ENCODE data around the gene ABHD17C.

Gene ABHD17C

DNA sequence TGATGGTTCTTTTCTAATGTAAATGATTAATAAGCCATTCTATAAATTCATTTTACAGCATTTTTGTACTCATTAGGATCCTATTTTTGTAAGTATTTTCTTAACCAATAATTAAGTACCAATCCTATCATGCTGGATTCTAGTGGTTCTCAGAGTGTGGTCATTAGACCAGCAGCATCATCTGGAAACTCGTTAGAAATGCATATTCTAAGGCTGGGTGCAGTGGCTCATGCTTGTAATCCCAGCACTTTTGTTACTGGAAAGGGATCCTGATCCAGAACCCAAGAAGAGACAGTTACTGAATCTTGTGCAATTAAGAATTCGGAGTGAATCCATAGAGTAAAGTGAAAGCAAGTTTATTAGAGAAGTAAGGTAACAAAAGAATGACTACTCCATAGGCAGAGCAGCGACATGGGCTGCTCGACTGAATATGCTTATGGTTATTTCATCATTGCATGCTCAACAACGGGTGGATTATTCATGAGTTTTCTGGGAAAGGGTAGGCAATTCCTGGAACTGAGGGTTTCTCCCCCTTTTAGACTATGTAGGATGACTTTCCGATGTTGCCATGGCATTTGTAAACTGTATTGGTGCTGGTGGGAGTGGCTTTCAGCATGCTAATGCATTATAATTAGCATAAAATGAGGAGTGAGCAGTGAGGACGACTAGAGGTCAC lies 74.2 kb downstream of the ABHD17C start:
- no peak for DNase-seq

DNA sequence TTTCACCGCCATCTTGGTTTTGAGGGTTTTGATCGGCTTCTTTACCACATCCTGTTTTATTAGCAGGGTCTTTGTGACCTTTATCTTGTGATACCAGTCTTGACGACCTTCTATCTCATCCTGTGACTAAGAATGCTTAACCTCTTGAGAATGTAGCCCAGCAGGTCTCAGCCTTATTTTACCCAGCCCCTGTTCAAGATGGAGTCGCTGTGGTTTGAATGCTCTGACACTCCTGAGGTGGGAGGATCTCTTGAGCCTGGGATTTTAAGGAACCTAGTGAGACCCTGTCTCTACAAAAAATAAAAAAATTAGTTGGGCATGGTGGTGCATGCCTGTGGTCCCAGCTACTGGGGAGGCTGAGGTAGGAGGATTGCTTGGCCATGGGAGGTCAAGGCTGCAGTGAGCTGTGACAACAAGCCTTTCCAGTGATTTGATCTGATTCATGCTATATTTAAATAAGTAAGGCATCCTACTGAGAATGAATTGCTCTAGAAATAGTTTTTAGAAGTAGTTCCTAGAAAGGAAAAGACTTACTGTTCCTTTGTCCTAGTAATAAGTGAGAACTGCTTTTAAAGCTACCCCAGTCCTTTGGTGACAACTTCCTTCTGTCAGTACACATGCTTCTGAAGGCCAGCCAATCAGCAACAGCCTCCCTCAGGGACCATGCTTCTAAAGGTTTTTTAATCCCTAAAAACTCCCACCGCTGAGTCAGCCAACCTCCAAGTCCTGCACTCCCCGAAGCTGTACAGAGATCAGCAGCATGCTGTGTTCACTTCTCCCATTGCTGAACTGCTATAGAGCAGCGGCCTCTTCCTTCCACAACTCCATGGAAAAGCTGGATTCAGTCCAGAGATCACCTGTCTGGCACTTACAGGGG lies 75.0 kb downstream of the ABHD17C start:
- DNase-seq, result no peak

DNA sequence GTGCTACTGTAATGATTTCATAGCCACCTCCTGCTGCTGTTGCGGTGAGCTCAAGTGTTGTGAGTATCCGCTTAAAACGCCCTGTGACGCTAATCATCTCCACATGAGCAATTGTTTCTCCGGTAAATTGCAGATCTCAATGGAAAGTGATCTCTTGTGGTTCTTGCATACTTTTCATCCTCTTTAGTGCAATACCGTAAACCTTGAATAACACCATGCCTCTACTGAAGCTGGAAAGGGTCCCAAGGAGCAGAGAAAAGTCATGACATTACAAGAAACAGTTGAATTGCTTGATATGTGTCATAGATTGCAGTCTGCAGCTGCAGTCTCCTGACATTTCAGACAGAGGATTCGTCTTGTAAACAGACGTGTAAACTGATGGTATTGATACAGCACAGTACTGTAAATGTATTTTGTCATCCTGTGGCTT lies 78.0 kb downstream of the ABHD17C start:
- DNase-seq, result no peak

DNA sequence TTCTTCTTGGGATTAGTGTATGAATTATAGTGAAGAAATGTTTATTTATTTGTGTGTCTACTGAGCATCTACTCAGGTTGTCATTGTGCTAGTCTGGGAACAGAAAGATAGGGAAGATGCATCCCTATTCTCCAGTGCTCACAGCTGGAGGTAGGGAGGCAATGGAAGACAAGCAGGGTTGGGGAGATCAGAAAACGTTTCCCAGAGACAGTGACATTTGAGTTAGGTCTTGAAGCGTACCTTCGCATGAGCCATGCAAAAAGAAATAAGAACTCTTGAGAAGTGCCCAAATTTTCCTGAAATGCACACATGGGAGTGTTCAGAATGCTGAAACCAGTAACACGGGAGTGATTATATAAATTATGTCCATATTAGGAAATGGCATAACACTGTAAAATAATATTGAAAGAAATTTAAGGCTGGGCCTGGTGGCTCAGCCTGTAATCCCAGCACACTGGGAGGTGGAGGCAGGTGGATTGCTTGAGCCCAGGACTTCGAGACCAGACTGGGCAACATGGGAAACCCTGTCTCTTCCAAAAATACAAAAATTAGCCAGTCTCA lies 78.8 kb downstream of the ABHD17C start:
- no peak for DNase-seq

DNA sequence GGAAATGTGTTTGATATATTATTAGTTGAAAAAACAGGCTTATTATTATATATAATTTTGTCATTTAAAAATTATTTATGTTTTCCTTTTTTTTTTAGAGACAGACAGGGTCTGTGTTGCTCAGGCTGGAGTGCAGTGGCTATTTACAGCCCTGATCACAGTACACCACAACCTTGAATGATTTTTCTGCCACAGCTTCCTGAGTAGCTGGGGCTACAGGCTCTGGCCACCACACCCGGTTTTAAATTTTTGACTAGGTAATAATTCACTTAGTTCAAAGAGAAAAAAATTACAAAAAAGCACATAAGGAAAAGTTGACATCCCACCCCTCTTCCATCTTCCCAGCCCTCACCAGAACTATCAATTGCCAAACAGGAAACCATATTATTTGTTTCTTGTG lies 79.4 kb downstream of the ABHD17C start:
- DNase-seq, result no peak

DNA sequence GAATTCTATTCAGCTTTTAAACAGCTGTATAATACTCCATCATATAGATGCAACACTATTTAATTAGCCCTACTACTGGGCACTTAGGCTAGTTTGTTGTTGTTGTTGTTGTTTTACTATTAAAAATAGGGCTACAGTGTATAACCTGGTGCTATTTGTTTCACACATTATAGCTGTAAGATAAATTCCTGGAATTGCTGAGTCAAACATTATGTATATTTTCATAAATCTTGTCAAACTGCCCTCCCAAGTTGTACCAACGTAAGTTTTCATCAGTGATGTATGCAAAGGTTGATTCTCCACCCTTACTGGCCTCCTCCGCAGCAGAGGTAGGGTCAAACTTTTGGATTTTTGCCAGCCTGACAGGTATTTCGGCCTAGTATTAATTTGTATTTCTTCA lies 80.2 kb downstream of the ABHD17C start:
- no peak for DNase-seq

DNA sequence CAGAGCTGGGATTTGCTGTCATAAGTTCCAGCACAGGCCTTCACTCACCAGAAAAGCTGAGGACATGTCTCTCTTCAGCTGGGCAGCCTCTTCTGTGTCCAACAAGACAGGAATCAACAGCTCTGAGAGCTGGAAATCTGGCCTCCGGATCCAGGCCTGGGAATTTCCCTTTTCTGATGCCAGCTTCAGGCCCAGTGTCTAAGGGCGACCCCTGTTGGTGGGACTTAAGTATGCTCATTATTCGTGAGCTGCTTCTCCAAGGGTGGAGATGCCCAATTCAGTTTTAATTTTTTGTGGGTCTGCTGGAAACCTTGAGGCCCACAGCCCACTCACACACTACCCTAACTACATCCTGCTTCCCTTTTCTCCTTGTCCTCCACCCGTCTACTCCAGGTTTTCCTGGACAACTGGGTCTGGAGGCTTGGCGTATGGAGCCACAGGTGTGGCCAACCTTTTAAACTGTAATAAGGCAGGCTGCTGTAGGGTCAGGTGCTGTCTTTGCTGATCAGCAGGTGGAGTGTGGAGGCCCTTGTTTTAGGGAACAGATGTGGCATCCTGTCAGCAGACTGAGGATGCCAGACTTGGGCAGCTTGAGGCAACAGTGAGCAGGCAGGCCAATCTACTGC lies 81.4 kb downstream of the ABHD17C start:
- DNase-seq, result peak in 2 of 4 experiments; percentile 8 to 20

DNA sequence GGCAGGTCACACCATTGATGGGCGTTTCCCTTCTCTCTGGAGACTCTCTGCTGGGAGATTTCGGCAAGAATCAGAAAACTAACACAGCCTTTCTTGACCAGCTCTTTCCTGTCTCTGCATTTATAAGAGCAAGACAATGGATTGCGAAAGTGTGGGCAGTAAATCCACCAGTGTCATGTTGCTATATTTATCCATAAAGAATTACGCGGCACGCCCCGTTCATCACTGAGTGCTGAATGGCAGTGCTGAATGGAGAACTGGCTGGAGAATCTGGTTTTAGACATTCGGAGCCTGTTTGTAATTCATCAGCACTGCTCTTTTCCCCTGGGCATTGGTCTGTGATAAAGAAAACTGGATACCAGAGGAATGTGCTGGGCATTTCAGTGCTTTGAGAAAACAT lies 82.0 kb downstream of the ABHD17C start:
- no peak for DNase-seq

DNA sequence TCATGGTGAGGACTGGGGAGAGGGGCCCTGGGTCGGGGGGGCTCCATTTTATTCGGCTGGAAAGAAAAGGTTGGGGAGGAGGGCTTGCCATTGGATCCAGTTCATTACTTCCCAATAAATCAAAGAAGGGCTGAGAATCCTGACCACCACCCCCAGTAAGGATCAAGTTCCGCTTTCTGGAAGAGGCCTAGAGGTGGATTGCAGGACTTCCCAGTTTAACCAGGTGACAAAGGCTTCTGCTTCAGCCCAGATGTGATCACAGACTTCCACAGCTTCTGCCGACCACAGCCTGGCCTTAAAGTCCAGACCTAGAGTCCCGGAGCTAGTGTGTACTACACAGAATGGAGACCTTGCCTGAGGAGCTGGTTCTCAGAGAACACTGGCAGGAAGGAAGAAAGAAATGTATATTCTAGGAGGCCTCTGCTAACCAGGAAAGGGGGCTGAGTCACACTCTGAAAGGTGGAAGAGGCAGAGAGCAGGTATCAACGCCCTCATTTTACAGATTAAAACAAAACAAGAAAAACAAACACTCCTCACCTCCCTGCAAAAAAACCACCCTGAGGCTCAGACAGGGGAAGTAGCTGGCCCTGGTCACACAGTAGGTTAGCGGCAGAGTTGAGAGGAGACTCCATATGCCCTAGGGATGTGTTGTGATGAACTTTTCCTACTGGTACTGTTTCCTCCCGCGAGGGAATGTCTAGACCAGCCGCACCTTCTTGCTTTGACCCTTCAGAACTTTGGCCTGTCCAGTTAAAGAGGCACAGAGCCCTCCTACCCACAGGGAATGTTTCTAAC lies 82.9 kb downstream of the ABHD17C start:
- no peak for DNase-seq

DNA sequence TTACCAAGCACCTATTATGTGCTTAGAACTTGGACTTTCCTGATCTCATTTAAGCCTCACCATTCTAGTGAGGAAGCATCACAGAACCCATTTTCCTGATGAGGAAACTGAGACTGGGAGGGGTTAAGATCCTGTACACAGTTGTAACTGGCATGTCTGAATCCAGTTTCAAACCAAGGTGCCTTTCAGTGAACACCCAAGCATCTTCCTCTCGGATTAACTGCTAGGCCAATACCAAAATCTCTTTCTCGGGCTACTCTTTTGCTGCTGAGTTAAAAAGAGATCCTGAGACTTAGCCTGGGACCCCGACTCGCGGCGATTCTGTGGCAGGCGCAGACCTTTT lies 83.5 kb downstream of the ABHD17C start:
- DNase-seq, result no peak

DNA sequence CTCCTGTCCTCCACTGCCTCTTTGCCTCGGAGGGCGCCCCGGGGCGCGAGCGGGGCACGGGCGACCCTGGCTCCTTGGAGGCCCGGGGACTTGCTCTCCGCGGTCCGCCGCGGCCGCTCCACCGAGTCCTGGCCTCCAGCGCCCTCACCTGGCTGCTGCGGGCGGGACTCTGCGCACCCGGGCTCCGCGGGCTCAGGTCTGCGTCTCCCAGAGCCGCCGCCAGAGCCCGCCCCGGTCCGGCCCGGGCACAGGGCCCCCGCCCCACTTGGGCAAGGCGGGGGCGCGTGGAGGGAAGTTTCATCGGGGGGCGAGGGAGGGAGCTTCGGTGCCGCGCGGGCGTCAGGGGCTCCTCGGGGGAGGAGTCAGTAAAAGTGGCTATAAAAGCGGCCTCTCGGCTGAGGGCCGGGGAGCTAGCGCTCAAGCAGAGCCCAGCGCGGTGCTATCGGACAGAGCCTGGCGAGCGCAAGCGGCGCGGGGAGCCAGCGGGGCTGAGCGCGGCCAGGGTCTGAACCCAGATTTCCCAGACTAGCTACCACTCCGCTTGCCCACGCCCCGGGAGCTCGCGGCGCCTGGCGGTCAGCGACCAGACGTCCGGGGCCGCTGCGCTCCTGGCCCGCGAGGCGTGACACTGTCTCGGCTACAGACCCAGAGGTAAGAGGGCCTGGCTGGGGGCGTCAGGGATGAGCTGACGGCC lies 84.0 kb downstream of the ABHD17C start, which contains the start of gene CEMIP:
TSS of gene CEMIP (plus strand) at position 407 of the 694 bp plus-strand sequence. CDS start 94,510 bp downstream, outside the sequence.
- peak in 1 of 4 experiments; percentile 5 for DNase-seq

DNA sequence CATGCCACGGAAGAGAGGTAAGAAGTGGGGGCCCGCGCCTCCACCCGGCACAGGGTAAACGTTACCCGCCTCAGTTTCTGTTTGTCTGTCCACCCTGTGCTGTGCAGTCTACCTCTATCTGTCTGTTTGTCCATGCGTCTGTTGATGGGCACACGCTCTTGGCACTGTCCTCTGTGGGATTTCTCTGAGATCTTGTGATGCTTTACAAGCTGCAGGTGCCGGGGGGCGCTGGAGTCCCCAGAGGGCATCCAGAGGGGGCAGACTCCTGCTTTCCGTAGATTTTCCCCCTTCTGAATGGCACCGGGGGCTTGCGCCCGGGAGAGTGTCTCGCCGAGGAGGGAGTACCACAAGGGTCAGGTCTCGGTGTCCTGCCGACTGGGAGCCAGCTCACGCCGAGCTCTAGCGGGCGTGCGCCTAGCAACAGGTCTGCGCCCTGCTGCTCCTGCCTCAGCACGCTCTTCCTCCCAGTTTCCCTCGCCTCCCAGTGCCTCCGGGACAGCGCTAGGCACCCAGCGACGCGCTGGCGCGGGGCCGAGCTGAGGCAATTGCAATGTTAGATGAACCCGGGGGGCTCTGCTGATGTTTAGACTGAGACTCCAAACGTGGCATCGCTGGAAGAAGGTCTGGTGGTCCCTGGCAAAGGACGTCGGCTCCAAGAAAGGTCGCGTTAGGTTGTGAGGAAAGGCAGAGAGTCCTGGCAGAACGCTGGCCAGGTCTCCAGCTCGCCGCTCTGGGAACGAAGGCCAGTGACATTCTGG lies 84.7 kb downstream of the ABHD17C start:
- DNase-seq, result no peak

DNA sequence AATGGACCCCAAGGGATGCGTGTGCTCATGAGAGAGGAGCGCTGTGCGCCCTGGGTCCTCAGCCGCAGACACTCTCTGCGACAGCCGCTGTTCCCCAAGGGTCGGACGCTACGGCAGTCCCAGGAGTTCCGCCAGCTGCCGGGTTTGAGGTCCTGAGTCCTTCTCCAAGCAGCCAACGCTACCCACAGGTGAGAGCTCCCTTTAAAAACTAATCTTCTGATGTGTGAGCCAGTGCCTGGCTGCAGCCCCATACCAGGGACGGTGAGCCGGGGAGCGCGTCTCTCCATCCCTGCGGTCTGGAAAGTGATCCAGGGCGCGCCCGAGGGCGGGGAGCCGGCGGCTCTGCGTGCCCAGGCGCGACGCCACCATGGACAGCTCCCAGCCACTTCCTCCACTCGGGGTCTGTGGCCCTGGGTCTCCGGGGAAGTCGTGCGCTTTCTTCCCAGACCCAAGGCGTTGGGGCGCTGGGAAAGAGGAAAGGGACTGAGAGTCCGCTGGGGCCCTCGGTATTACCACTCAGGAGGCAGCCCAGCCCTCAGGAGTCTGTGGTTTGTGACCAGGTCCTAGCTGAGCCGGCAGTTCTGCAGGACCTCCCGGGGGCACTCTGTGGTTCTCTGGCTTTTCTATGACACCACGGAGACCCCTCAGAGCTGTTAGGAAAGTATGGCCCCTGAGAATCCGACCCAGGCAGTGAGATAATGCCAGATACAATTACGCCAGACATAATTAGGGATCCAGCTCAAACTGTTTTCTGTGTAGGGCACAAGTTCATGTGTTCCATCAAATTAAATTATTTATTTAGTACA lies 85.5 kb downstream of the ABHD17C start:
- DNase-seq, result no peak

DNA sequence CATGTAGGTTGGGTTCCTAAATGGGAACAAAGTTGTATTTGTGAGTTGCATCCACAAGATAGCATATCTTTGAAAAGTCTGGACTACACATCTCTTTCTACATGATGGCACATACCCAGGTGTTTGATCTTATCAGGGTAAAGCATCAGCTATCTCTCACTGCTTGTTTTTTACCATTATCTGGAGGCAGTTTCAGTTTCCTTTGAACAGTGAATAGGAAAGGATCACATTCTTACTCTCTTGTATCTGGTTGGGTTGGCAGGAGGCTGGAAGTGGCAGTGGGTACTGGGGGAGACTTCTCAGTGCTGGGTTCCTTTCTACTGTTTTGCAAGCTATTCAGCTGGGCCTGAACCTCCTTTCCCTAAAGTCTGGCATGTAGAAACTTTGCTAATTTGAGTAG lies 88.2 kb downstream of the ABHD17C start:
- no peak for DNase-seq

DNA sequence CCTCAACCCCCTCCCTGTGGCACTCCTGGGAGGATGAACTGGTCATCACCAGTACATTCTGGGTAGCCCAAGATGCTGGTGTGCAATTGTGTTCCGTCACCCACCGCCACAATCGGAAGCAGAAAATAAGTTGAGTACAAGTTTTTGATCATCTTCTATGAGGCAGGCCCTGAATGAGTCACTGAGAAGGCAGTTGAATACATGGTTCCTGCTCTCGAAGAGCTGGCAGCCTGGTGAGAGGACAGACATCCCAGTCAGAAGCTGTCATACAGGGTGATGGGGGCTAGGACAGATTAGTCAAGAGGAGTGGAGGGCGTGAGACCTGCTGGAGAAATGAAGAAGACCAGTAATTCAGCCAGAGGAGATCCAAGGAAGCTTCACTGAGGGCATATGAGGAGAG lies 90.2 kb downstream of the ABHD17C start:
- DNase-seq, result no peak

DNA sequence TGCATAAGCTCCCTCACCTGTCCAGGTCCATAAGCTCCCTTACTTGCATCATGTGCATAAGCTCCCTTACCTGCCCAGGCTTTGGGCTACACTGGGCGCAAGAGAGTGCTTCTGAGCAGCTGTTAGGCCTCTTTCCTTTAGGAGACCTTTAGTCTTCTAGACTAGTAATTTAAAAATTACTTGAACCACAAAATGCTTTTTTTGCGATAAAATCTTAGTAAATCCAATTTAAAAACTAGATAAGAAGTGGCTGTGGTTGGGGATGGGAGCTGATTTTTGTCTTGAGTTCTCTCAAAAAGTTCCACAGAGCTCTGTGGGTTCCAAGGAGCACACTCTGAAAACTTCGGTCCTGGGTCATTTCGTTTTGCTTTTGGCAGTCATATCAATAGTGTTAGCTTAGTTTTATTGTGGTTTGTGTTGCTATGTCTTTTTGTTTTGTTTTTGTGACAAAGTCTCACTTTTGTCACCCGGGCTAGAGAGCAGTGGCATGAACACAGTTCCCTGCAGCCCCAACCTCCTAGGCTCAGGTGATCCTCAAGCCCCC lies 90.8 kb downstream of the ABHD17C start:
- no peak for DNase-seq

DNA sequence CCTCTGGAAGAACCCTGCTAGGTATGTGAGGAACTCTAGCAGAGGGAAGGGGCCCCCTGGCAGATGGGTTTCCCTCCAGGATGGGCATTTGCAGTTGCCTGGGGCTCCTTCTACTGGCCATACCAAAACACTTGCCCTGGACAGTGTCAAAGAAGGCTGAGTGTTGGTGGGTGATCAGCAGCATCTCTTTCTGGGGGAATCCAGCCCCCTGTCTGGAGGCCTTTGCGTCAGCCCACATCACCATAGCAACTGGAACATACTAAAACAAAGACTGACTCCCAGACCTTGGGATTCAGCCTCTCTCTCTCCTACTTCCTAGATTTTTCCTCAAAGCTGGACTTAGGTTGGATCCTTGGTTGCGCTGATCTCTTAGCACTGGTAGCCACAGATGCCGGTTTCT lies 92.2 kb downstream of the ABHD17C start:
- no peak for DNase-seq

DNA sequence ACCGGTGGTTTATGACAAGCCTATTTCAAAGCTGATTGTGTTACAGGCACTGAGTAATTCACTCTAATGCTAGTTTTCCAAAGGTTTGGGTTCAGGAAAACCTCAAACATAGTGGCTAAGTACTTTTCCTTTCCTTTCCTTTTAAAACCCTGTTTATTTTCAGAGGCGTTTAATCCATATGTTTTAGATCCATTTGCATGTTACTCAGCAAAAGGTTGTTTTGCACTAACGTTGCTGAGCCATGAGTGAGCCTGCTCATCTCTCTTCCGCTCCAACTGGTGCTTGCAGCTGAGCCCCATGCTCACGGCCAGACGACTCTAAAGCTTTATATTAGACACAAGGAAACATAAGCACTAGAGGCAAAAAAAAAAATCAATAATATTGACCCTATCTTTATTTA lies 93.4 kb downstream of the ABHD17C start:
- no peak for DNase-seq

DNA sequence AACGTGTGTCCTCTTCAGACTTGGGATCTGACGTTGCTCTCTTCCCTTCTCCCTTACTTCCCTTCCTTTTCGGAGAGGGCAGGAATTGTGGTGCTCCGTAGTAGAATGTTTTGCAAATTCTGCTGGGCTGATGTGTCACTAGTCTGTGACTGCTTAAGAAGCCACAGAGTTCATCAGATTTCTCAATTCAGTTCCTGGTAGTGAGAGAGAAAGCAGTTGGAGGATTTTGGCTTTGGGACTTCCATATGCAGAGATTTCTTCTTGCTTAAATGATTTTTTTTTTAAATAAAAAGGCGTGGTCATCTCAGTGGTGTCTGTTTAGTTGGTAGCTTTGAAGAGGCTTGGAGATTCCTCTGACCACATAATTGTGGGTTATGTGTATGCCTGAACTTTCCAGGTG lies 94.2 kb downstream of the ABHD17C start:
- DNase-seq, result no peak

DNA sequence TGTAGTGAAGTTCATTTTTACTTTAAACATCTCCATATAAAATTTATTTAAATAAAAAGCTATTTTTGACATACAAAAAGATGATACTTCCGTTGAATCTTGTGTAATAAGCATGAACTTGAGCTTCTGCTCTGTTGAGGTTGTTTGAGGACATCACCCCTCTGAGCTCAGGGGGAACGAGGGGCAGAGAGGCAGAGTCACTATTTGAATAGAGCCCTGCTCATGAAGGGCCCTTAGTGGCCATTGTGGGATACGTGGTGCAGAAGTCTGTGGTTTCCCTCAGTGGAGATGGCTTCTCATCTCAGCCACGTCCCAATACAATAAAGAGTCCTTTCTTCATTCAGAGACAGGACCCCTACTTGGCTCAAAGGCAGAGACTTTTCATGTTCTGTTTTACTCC lies 94.7 kb downstream of the ABHD17C start:
- no peak for DNase-seq
